K562 (cell line): ENCODE measurements around the gene UPK2. TPM values are rescaled to one million over a fixed set of nuclear protein-coding genes. Genes with fewer than 3 reads are reported as not detected.

Experiments used
- ADNP ChIP-seq: fragments of 200-800 bp; sonication (Bioruptor generic); IDR thresholded peaks from 2 replicates; pipeline ENCODE4 v1.6.1; 2016; ENCODE audit warnings: missing genetic modification characterization, missing compliant biosample characterization
- CBX5 ChIP-seq: IDR thresholded peaks from 2 replicates; pipeline ENCODE4 v1.6.1; 2014; ENCODE audit warnings: low read depth, borderline replicate concordance
- CREM ChIP-seq: IDR thresholded peaks from 2 replicates; pipeline ENCODE4 v1.6.1; 2014; ENCODE audit warnings: antibody characterized with exemption, low read depth
- HMG20A ChIP-seq: fragments of 450-650 bp; formaldehyde crosslinking; conservative IDR thresholded peaks from 2 replicates; pipeline ENCODE4 v1.4.0; 2020; ENCODE audit warnings: mild to moderate bottlenecking, mixed read lengths
- MCM5 ChIP-seq: fragments of 450-650 bp; IDR thresholded peaks from 2 replicates; pipeline ENCODE4 v1.6.1; 2016; ENCODE audit warnings: low read depth
- NFATC3 ChIP-seq: fragments of 450-650 bp; IDR thresholded peaks from 2 replicates; pipeline ENCODE4 v1.6.1; 2017; ENCODE audit warnings: mild to moderate bottlenecking
- NFIX ChIP-seq: fragments of 250-450 bp; sonication (Bioruptor Pico); IDR thresholded peaks from 2 replicates; pipeline ENCODE4 v1.4.0; 2020; ENCODE audit warnings: low read depth, mild to moderate bottlenecking, moderate library complexity
- PCBP1 ChIP-seq: fragments of 200-400 bp; formaldehyde crosslinking; IDR thresholded peaks from 2 replicates; pipeline ENCODE4 v1.6.1; 2018; ENCODE audit warnings: mild to moderate bottlenecking, low read depth, low read length; ENCODE audit not compliant: poor library complexity, severe bottlenecking
- PTBP1 ChIP-seq: fragments of 200-400 bp; formaldehyde crosslinking; IDR thresholded peaks from 2 replicates; pipeline ENCODE4 v1.6.1; 2017; ENCODE audit warnings: low read depth, low read length
- RBM25 ChIP-seq: fragments of 200-400 bp; formaldehyde crosslinking; IDR thresholded peaks from 2 replicates; pipeline ENCODE4 v1.6.1; 2018; ENCODE audit warnings: low read length, low read depth, moderate library complexity; ENCODE audit not compliant: severe bottlenecking
- SAFB2 ChIP-seq: fragments of 200-400 bp; formaldehyde crosslinking; IDR thresholded peaks from 2 replicates; pipeline ENCODE4 v1.6.1; 2018; ENCODE audit warnings: borderline replicate concordance, low read length, low read depth, moderate library complexity; ENCODE audit not compliant: severe bottlenecking
- TEAD2 ChIP-seq: fragments of 450-650 bp; IDR thresholded peaks from 2 replicates; pipeline ENCODE4 v1.6.1; 2016; ENCODE audit warnings: missing genetic modification characterization, control low read depth, missing compliant biosample characterization
- TEAD4 ChIP-seq, 2 experiments: sonication (generic) in 1 of 2; formaldehyde crosslinking in 1 of 2; IDR thresholded peaks; 2 replicates each; pipeline versions ENCODE4 v1.6.1 to v1.8.0; 2012 to 2022; ENCODE audit warnings: borderline replicate concordance in 1 of 2, inconsistent platforms in 1 of 2, low read length in 1 of 2, mild to moderate bottlenecking in 1 of 2, missing genetic modification reagents in 1 of 2
- XRCC4 ChIP-seq: IDR thresholded peaks from one replicate; pipeline ENCODE4 v1.6.1; 2011; ENCODE audit not compliant: insufficient read depth, insufficient read length; ENCODE audit errors: extremely low read depth
- ZNF444 ChIP-seq: fragments of 250-450 bp; sonication (Bioruptor Pico); IDR thresholded peaks from 2 replicates; pipeline ENCODE4 v1.4.0; 2020; ENCODE audit warnings: mild to moderate bottlenecking, moderate library complexity
- ZNF699 ChIP-seq: fragments of 250-450 bp; sonication (Bioruptor Pico); IDR thresholded peaks from 2 replicates; pipeline ENCODE4 v1.8.0; 2021; ENCODE audit warnings: mild to moderate bottlenecking, moderate library complexity; ENCODE audit not compliant: insufficient replicate concordance
- polyA plus RNA-seq, 8 experiments: library from polyadenylated mRNA; depleted of rRNA in 4 of 8; stranded (reverse) in 5 of 8; unstranded in 3 of 8; fragments of >200 nt; fragmentation: Nextera tagmentation in 2 of 8; fragmentation: Illumina TruSeq in 1 of 8; extraction: Ambion mirVana in 2 of 8; extraction: Trizol in 1 of 8; gene quantifications; 2 replicates each; pipeline versions ENCODE4 v1.2.1 to v1.2.3, GENCODE V29; 2011 to 2014; ENCODE audit warnings: inconsistent platforms in 1 of 8, missing spikeins in 1 of 8
- total RNA-seq, 7 experiments: library from RNA; depleted of rRNA in 6 of 7; stranded (reverse); fragments of >200 nt in 6 of 7; fragmentation: Illumina TruSeq in 2 of 7; extraction: Trizol in 2 of 7; gene quantifications; 2 replicates each; pipeline versions ENCODE4 v1.2.1 to v1.2.3, GENCODE V29; 2011 to 2021; ENCODE audit warnings: low replicate concordance in 1 of 7
- TF ChIP-seq, protein P1 (sequence below): fragments of 450-650 bp; IDR thresholded peaks from 2 replicates; pipeline ENCODE4 v1.6.1; 2016; ENCODE audit warnings: mild to moderate bottlenecking
- TF ChIP-seq, protein P2 (sequence below): fragments of 250-450 bp; sonication (Bioruptor Pico); IDR thresholded peaks from 2 replicates; pipeline ENCODE4 v1.5.1; 2021; ENCODE audit warnings: mild to moderate bottlenecking
- TF ChIP-seq, protein P3 (sequence below): sonication (generic); formaldehyde crosslinking; IDR thresholded peaks from 2 replicates; pipeline ENCODE4 v1.8.1; 2023; ENCODE audit warnings: mild to moderate bottlenecking, missing genetic modification reagents, moderate library complexity
- TF ChIP-seq, protein P4 (sequence below): sonication (generic); formaldehyde crosslinking; IDR thresholded peaks from 2 replicates; pipeline ENCODE4 v1.9.0; 2022; ENCODE audit warnings: mild to moderate bottlenecking, missing genetic modification reagents
- TF ChIP-seq, protein P5 (sequence below): IDR thresholded peaks from 2 replicates; pipeline ENCODE4 v1.6.1; 2016; ENCODE audit warnings: missing genetic modification characterization, missing compliant biosample characterization

Gene UPK2
- total and polyA plus RNA-seq, 9 of the 15 experiments (the other 6 are each of a cell fraction or from before 2014, with no cell fraction given): not detected

DNA sequence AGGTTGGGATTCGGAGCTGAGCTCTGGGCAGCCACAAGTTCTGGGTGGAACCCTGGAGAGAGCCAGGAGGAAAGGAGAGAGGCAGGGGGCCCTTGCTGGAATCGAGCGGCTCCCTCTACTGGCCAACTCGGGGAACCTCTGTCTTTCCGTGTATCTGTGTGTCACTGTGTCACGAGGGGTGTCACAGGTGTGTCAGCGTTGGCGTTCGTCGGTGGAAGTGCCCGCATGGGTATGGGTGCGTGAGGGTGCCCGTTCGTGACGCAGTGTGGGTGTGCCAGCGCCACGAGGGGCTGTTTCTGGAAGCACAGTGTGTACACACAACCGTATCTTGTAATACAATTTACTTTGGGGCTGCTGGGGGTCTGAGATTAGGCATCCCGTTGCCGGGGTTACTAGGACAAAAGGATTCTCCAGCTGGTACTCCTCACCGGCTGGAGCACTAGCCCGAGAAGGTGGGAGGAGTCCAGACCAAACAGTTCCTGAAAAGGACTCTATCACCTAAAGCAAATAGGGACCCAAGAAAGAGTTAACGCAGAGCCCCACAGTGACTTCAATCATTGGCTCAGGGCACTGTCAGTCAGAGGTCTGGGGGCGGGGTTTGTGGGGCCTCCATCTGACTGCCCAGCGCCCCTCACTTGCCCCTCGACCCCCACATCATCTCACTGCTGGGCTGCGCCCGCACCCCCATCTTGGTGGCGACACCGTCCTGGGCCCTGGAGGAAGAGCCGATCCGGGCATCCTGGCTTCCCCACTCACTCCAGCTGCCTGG is 27.8 kb upstream of the UPK2 start (continued):
- no peak for TF ChIP-seq XRCC4
- TF ChIP-seq, protein P1, sequence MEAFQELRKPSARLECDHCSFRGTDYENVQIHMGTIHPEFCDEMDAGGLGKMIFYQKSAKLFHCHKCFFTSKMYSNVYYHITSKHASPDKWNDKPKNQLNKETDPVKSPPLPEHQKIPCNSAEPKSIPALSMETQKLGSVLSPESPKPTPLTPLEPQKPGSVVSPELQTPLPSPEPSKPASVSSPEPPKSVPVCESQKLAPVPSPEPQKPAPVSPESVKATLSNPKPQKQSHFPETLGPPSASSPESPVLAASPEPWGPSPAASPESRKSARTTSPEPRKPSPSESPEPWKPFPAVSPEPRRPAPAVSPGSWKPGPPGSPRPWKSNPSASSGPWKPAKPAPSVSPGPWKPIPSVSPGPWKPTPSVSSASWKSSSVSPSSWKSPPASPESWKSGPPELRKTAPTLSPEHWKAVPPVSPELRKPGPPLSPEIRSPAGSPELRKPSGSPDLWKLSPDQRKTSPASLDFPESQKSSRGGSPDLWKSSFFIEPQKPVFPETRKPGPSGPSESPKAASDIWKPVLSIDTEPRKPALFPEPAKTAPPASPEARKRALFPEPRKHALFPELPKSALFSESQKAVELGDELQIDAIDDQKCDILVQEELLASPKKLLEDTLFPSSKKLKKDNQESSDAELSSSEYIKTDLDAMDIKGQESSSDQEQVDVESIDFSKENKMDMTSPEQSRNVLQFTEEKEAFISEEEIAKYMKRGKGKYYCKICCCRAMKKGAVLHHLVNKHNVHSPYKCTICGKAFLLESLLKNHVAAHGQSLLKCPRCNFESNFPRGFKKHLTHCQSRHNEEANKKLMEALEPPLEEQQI: no peak
- TF ChIP-seq NFATC3: no peak
- TF ChIP-seq RBM25: peak; percentile 85
- peak; percentile 71 for TF ChIP-seq CREM
- TF ChIP-seq TEAD2 (tag): no peak
- no peak for TF ChIP-seq PCBP1
- no peak for TF ChIP-seq HMG20A (CRISPR knock-in tag)
- TF ChIP-seq, protein P2, sequence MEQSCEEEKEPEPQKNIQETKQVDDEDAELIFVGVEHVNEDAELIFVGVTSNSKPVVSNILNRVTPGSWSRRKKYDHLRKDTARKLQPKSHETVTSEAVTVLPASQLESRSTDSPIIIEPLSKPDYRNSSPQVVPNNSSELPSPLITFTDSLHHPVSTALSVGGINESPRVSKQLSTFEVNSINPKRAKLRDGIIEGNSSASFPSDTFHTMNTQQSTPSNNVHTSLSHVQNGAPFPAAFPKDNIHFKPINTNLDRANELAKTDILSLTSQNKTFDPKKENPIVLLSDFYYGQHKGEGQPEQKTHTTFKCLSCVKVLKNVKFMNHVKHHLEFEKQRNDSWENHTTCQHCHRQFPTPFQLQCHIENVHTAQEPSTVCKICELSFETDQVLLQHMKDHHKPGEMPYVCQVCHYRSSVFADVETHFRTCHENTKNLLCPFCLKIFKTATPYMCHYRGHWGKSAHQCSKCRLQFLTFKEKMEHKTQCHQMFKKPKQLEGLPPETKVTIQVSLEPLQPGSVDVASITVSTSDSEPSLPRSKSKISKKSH (CRISPR knock-in tag): no peak
- TF ChIP-seq TEAD4 (IDR thresholded peaks at IDR 0.05; ENCODE audit: low read length): peak; percentile 20; the same call in 1 of the 2 replicates
- no peak for TF ChIP-seq TEAD4 (CRISPR knock-in tag; IDR thresholded peaks at IDR 0.05; ENCODE audit: borderline replicate concordance)
- TF ChIP-seq, protein P3, sequence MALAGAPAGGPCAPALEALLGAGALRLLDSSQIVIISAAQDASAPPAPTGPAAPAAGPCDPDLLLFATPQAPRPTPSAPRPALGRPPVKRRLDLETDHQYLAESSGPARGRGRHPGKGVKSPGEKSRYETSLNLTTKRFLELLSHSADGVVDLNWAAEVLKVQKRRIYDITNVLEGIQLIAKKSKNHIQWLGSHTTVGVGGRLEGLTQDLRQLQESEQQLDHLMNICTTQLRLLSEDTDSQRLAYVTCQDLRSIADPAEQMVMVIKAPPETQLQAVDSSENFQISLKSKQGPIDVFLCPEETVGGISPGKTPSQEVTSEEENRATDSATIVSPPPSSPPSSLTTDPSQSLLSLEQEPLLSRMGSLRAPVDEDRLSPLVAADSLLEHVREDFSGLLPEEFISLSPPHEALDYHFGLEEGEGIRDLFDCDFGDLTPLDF (CRISPR knock-in tag): no peak
- TF ChIP-seq, protein P4, sequence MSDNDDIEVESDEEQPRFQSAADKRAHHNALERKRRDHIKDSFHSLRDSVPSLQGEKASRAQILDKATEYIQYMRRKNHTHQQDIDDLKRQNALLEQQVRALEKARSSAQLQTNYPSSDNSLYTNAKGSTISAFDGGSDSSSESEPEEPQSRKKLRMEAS: peak; percentile 27; the same call in 1 of the 2 replicates
- no peak for TF ChIP-seq MCM5
- no peak for TF ChIP-seq ADNP
- TF ChIP-seq CBX5: no peak
- TF ChIP-seq PTBP1: no peak
- no peak for TF ChIP-seq NFIX (CRISPR knock-in tag)
- TF ChIP-seq SAFB2: no peak
- TF ChIP-seq, protein P5, sequence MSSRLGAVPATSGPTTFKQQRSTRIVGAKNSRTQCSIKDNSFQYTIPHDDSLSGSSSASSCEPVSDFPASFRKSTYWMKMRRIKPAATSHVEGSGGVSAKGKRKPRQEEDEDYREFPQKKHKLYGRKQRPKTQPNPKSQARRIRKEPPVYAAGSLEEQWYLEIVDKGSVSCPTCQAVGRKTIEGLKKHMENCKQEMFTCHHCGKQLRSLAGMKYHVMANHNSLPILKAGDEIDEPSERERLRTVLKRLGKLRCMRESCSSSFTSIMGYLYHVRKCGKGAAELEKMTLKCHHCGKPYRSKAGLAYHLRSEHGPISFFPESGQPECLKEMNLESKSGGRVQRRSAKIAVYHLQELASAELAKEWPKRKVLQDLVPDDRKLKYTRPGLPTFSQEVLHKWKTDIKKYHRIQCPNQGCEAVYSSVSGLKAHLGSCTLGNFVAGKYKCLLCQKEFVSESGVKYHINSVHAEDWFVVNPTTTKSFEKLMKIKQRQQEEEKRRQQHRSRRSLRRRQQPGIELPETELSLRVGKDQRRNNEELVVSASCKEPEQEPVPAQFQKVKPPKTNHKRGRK (tag): no peak
- TF ChIP-seq ZNF444 (CRISPR knock-in tag): no peak
- TF ChIP-seq ZNF699 (CRISPR knock-in tag): no peak
